ENCODE data around the gene ZNF165. TPM values are rescaled to one million over a fixed set of nuclear protein-coding genes. Genes with fewer than 3 reads are reported as not detected.

The ZNF165 gene
- total RNA-seq, 1 donor from 2014 or later: 1.4 TPM

Other genes starting within 250 kb of the ZNF165 start
- gene OR2B2, start 168.2 kb upstream of the ZNF165 start, total RNA-seq (ENCODE audit: unreplicated experiment): not detected
- gene OR2B6, start 123.3 kb upstream of the ZNF165 start, total RNA-seq (ENCODE audit: unreplicated experiment): not detected
- 6.5 TPM for gene ZSCAN16, start 44.0 kb downstream of the ZNF165 start, total RNA-seq (ENCODE audit: unreplicated experiment)
- 29.5 TPM for gene ZKSCAN8, start 61.3 kb downstream of the ZNF165 start, total RNA-seq (ENCODE audit: unreplicated experiment)
- gene ZSCAN9, start 144.7 kb downstream of the ZNF165 start, total RNA-seq (ENCODE audit: unreplicated experiment): 17.5 TPM
- gene ZKSCAN4, start 171.7 kb downstream of the ZNF165 start, total RNA-seq (ENCODE audit: unreplicated experiment): 10.6 TPM
- gene NKAPL, start 178.7 kb downstream of the ZNF165 start, total RNA-seq (ENCODE audit: unreplicated experiment): 0.44 TPM
- 18.4 TPM for gene ZSCAN26, start 186.6 kb downstream of the ZNF165 start, total RNA-seq (ENCODE audit: unreplicated experiment)
- gene PGBD1, start 201.0 kb downstream of the ZNF165 start, total RNA-seq (ENCODE audit: unreplicated experiment): 9.7 TPM

All from endothelial cell (in vitro differentiated cells).